ENCODE measurements around the gene C2orf78.
"Not testable (repeated sequence)": the region's sequence is repeated elsewhere in the genome, so short reads cannot be mapped to it uniquely, and the experiment has no call there.

The C2orf78 gene

GRCh38 chr2:73740767-73741166 lies 43.2 kb upstream of the C2orf78 start:
- Histone ChIP-seq H3K36me3 (replicated peaks; ENCODE audit: low read depth, low read length) (peaks cover 20% of the 10 kb centered on the region), H3K79me2 (ENCODE audit: low read length) (peaks cover 13% of the 10 kb centered on the region), H3K4me3 (ENCODE audit: low read length) (no peak overlapping the region), H3K4me1 (ENCODE audit: low read length) (peaks cover 11% of the 10 kb centered on the region), H3K27ac (ENCODE audit: low read length) (no peak overlapping the region), H4K20me1 (ENCODE audit: insufficient read depth, low read length) (no peaks in the 10 kb centered on the region), H3K4me2 (ENCODE audit: low read length) (no peak overlapping the region), H2AFZ (ENCODE audit: low read depth, low read length) (no peak overlapping the region), H3K9me3 (ENCODE audit: insufficient read depth, low read length) (no peaks in the 10 kb centered on the region), H3K9ac (ENCODE audit: low read length) (no peak overlapping the region), H3K27me3 (ENCODE audit: low read depth, low read length) (no peaks in the 10 kb centered on the region)
- no peak for TF ChIP-seq EZH2phosphoT487 (IDR thresholded peaks at IDR 0.05; ENCODE audit: low read depth)
- no peak for TF ChIP-seq CTCF (IDR thresholded peaks at IDR 0.05; ENCODE audit: low read depth, low read length)

- Histone ChIP-seq H3K79me2 (ENCODE audit: low read length) (no peaks in the 10 kb centered on the region), H3K4me1 (ENCODE audit: low read length) (no peaks in the 10 kb centered on the region), H3K36me3 (replicated peaks; ENCODE audit: low read depth, low read length) (peaks cover 44% of the 10 kb centered on the region), H3K9me3 (ENCODE audit: insufficient read depth, low read length) (no peaks in the 10 kb centered on the region), H2AFZ (ENCODE audit: low read depth, low read length) (no peak overlapping the region), H3K27me3 (ENCODE audit: low read depth, low read length) (no peaks in the 10 kb centered on the region), H4K20me1 (ENCODE audit: insufficient read depth, low read length) (no peaks in the 10 kb centered on the region), H3K4me2 (ENCODE audit: low read length) (no peak overlapping the region), H3K4me3 (ENCODE audit: low read length) (no peak overlapping the region), H3K27ac (ENCODE audit: low read length) (no peak overlapping the region), H3K9ac (ENCODE audit: low read length) (no peak overlapping the region)
- TF ChIP-seq EZH2phosphoT487 (IDR thresholded peaks at IDR 0.05; ENCODE audit: low read depth), result no peak
- no peak for TF ChIP-seq CTCF (IDR thresholded peaks at IDR 0.05; ENCODE audit: low read depth, low read length)
Observed at GRCh38 chr2:73746015-73746876, 37.7 kb upstream of the C2orf78 start.

- Histone ChIP-seq H2AFZ (ENCODE audit: low read depth, low read length) (no peak overlapping the region), H4K20me1 (ENCODE audit: insufficient read depth, low read length) (no peaks in the 10 kb centered on the region), H3K36me3 (replicated peaks; ENCODE audit: low read depth, low read length) (peaks cover 42% of the 10 kb centered on the region), H3K9me3 (ENCODE audit: insufficient read depth, low read length) (no peaks in the 10 kb centered on the region), H3K79me2 (ENCODE audit: low read length) (no peaks in the 10 kb centered on the region), H3K9ac (ENCODE audit: low read length) (no peak overlapping the region), H3K4me2 (ENCODE audit: low read length) (no peak overlapping the region), H3K4me1 (ENCODE audit: low read length) (no peaks in the 10 kb centered on the region), H3K27ac (ENCODE audit: low read length) (no peak overlapping the region), H3K27me3 (ENCODE audit: low read depth, low read length) (no peaks in the 10 kb centered on the region), H3K4me3 (ENCODE audit: low read length) (no peak overlapping the region)
- TF ChIP-seq EZH2phosphoT487 (IDR thresholded peaks at IDR 0.05; ENCODE audit: low read depth) (no peak), CTCF (IDR thresholded peaks at IDR 0.05; ENCODE audit: low read depth, low read length) (no peak)
Observed at GRCh38 chr2:73746877-73747208, 37.1 kb upstream of the C2orf78 start.

GRCh38 chr2:73749314-73749713 lies 34.7 kb upstream of the C2orf78 start:
- TF ChIP-seq CTCF (IDR thresholded peaks at IDR 0.05; ENCODE audit: low read depth, low read length) (no peak), EZH2phosphoT487 (IDR thresholded peaks at IDR 0.05; ENCODE audit: low read depth) (no peak)

GRCh38 chr2:73754332-73754731 lies 29.7 kb upstream of the C2orf78 start:
- H2AFZ ChIP-seq (ENCODE audit: low read depth, low read length); H3K27me3 ChIP-seq (ENCODE audit: low read depth, low read length); H3K9me3 ChIP-seq (ENCODE audit: insufficient read depth, low read length); H3K27ac ChIP-seq (ENCODE audit: low read length); H3K4me3 ChIP-seq (ENCODE audit: low read length); H3K9ac ChIP-seq (ENCODE audit: low read length); H3K4me1 ChIP-seq (ENCODE audit: low read length); H3K79me2 ChIP-seq (ENCODE audit: low read length); H4K20me1 ChIP-seq (ENCODE audit: insufficient read depth, low read length); H3K4me2 ChIP-seq (ENCODE audit: low read length): not testable (repeated sequence)
- peaks cover 44% of the 10 kb centered on the region for H3K36me3 ChIP-seq (replicated peaks; ENCODE audit: low read depth, low read length)

More at GRCh38 chr2:73749314-73749713, 34.7 kb upstream of the C2orf78 start:
- no peak overlapping the region for H3K4me3 ChIP-seq (ENCODE audit: low read length)
- no peaks in the 10 kb centered on the region for H3K27me3 ChIP-seq (ENCODE audit: low read depth, low read length)
- no peaks in the 10 kb centered on the region for H3K4me1 ChIP-seq (ENCODE audit: low read length)
- H4K20me1 ChIP-seq (ENCODE audit: insufficient read depth, low read length), result no peaks in the 10 kb centered on the region
- peaks cover 34% of the 10 kb centered on the region for H3K36me3 ChIP-seq (replicated peaks; ENCODE audit: low read depth, low read length)
- H3K4me2 ChIP-seq (ENCODE audit: low read length), result no peak overlapping the region
- no peaks in the 10 kb centered on the region for H3K79me2 ChIP-seq (ENCODE audit: low read length)
- H2AFZ ChIP-seq (ENCODE audit: low read depth, low read length), result no peak overlapping the region
- H3K9ac ChIP-seq (ENCODE audit: low read length), result no peak overlapping the region
- H3K9me3 ChIP-seq (ENCODE audit: insufficient read depth, low read length), result no peaks in the 10 kb centered on the region
- no peak overlapping the region for H3K27ac ChIP-seq (ENCODE audit: low read length)

All from OCI-LY3 (cell line).